ENCODE data around the gene ZNF621. TPM values are rescaled to one million over a fixed set of nuclear protein-coding genes. Genes with fewer than 3 reads are reported as not detected.

The ZNF621 gene
- total RNA-seq, 1 donor from 2014 or later = 23.3 TPM

GRCh38 chr3:40582401-40583027 is 57.8 kb downstream of the ZNF621 start:
- H3K36me3 Mint-ChIP-seq = no peaks in the 10 kb centered on the region
- H3K27ac Mint-ChIP-seq = no peak overlapping the region
- H3K9me3 Mint-ChIP-seq = no peaks in the 10 kb centered on the region
- H3K4me1 Mint-ChIP-seq (ENCODE audit: unreplicated experiment) = peaks cover 28% of the 10 kb centered on the region
- peaks cover 2% of the 10 kb centered on the region for H3K27me3 Mint-ChIP-seq
- TF ChIP-seq, protein P1, sequence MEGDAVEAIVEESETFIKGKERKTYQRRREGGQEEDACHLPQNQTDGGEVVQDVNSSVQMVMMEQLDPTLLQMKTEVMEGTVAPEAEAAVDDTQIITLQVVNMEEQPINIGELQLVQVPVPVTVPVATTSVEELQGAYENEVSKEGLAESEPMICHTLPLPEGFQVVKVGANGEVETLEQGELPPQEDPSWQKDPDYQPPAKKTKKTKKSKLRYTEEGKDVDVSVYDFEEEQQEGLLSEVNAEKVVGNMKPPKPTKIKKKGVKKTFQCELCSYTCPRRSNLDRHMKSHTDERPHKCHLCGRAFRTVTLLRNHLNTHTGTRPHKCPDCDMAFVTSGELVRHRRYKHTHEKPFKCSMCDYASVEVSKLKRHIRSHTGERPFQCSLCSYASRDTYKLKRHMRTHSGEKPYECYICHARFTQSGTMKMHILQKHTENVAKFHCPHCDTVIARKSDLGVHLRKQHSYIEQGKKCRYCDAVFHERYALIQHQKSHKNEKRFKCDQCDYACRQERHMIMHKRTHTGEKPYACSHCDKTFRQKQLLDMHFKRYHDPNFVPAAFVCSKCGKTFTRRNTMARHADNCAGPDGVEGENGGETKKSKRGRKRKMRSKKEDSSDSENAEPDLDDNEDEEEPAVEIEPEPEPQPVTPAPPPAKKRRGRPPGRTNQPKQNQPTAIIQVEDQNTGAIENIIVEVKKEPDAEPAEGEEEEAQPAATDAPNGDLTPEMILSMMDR (conservative IDR thresholded peaks at IDR 0.05) = no peak
- DNase-seq (ENCODE audit: extremely low spot score, unreplicated experiment) = no peak
- H3K4me3 Mint-ChIP-seq = no peak overlapping the region

GRCh38 chr3:40583691-40584090 is 58.9 kb downstream of the ZNF621 start:
- Mint-ChIP-seq H3K27ac (no peak overlapping the region), H3K4me3 (no peak overlapping the region), H3K36me3 (no peaks in the 10 kb centered on the region), H3K27me3 (peaks cover 6% of the 10 kb centered on the region), H3K9me3 (no peaks in the 10 kb centered on the region), H3K4me1 (ENCODE audit: unreplicated experiment) (peaks cover 28% of the 10 kb centered on the region)
- DNase-seq (ENCODE audit: extremely low spot score, unreplicated experiment) = no peak
- TF ChIP-seq, protein P1 (conservative IDR thresholded peaks at IDR 0.05) = no peak

GRCh38 chr3:40584625-40585189 is 59.9 kb downstream of the ZNF621 start:
- H3K9me3 Mint-ChIP-seq = no peaks in the 10 kb centered on the region
- H3K4me1 Mint-ChIP-seq (ENCODE audit: unreplicated experiment) = peaks cover 28% of the 10 kb centered on the region
- TF ChIP-seq, protein P1 (conservative IDR thresholded peaks at IDR 0.05) = peak; percentile 98
- peak; percentile 92 for DNase-seq (ENCODE audit: extremely low spot score, unreplicated experiment)
- H3K27ac Mint-ChIP-seq = peak overlapping the region; percentile 1
- no peaks in the 10 kb centered on the region for H3K36me3 Mint-ChIP-seq
- H3K4me3 Mint-ChIP-seq = peak overlapping the region; percentile 34
- peaks cover 6% of the 10 kb centered on the region for H3K27me3 Mint-ChIP-seq

DNA sequence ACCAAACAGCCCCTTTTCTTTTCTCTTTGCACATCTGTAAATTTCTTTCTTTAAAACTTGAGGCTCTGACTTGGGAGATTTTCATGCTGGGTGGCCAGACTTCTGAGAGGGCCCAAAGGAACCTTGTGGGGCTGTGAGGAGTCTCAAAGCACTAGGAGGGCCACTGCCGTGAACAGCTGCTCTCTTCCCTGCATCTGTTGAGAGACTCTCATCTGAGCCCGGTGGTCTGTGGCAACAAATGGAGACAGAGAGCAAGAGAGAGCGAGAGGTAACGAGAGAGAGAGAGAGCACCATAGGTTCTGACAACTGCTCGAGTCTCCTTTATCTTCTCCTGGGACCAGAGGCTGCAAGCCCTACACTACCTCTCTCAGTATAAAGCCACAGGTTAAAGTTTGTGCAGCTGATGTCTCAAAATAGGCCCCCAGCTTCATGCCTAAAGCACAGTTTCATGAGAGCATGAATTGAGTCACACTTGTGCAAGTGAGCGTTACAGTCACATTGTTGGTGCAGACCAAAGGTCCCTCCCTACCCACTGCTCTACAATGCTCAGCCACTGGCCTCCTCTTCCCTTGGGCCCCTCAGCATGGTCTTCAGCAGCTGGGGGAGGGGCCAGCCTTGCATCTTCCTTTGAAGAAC is 60.7 kb downstream of the ZNF621 start:
- TF ChIP-seq, protein P1 (conservative IDR thresholded peaks at IDR 0.05) = no peak
- no peak for DNase-seq (ENCODE audit: extremely low spot score, unreplicated experiment)
- no peaks in the 10 kb centered on the region for H3K9me3 Mint-ChIP-seq
- H3K4me1 Mint-ChIP-seq (ENCODE audit: unreplicated experiment) = peaks cover 25% of the 10 kb centered on the region
- peaks cover 4% of the 10 kb centered on the region for H3K27me3 Mint-ChIP-seq
- H3K36me3 Mint-ChIP-seq = no peaks in the 10 kb centered on the region
- no peak overlapping the region for H3K27ac Mint-ChIP-seq
- H3K4me3 Mint-ChIP-seq = no peak overlapping the region

DNA sequence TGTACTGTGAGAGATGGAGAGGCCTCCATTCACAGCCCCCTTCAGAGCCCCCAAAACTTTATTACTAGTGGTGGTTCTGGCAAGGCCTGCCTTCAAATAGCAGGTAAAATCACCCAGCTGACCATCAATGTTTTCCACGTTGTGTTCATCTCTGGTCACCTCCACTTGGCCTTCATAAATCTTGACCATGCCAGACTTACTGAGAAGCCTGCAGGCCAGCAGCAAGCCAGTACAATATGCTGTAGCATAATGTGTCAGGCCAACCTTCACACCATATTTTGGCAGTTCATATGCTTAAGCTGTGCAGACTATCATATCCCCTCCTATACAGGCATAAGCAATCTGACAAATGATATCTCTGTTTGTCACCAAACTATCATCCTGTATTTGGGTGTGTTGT is 62.1 kb downstream of the ZNF621 start:
- Mint-ChIP-seq H3K9me3 (no peaks in the 10 kb centered on the region), H3K4me3 (no peak overlapping the region), H3K36me3 (no peaks in the 10 kb centered on the region), H3K27me3 (peaks cover 4% of the 10 kb centered on the region), H3K4me1 (ENCODE audit: unreplicated experiment) (peaks cover 24% of the 10 kb centered on the region), H3K27ac (no peak overlapping the region)
- no peak for DNase-seq (ENCODE audit: extremely low spot score, unreplicated experiment)
- TF ChIP-seq, protein P1 (conservative IDR thresholded peaks at IDR 0.05) = no peak

Data from type B pancreatic cell (in vitro differentiated cells).